HG02759 (cell line): ENCODE measurements around the gene MRPL16.
"Not testable (repeated sequence)": the region's sequence is repeated elsewhere in the genome, so short reads cannot be mapped to it uniquely, and the experiment has no call there.

ENCODE experiments used
- ATAC-seq: cut with Tn5 transposase; IDR thresholded peaks from one replicate; pipeline ENCODE4 v1.9.1; 2021; ENCODE audit warnings: mild to moderate bottlenecking, moderate library complexity; ENCODE audit not compliant: unreplicated experiment

Gene MRPL16

GRCh38 chr11:59813364-59813763 is 2.8 kb upstream of the MRPL16 start:
- no peak for ATAC-seq

DNA sequence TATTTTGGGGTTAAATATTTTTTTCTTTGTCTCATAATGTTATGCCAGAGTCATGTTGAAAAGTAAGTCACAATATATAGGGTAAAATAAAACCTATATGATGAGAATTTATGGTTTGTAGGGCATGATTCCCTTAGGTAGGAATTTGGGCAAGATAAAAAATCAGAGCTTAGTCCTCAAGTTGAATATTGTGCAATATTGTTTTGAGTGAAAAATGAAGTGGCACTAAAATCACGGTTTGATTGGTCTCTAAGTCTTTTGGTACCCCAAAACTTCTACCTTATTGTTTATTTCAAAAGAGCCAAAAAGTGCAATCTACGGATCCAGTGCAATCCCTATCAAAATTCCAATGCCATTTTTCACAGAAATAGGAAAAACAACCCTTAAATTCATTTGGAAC is 1.6 kb upstream of the MRPL16 start:
- no peak for ATAC-seq

DNA sequence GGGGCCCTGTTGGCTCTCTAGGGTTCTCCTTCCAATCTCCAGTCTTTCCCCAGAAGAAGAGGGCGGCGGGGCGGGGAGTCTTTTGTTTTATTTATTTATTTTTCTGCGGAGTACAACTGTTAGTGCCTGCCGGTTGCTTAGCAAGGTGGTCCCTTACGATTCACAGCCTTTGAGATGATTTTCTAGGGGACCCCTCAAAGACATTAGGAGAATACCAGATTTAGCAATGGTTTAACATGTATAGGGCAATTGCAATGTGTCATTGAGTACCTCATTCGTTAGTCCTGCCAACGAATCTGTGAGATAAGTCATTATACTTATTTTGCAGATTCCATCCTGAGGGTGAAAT is 307 bp upstream of the MRPL16 start:
- peak; percentile 5 for ATAC-seq

DNA sequence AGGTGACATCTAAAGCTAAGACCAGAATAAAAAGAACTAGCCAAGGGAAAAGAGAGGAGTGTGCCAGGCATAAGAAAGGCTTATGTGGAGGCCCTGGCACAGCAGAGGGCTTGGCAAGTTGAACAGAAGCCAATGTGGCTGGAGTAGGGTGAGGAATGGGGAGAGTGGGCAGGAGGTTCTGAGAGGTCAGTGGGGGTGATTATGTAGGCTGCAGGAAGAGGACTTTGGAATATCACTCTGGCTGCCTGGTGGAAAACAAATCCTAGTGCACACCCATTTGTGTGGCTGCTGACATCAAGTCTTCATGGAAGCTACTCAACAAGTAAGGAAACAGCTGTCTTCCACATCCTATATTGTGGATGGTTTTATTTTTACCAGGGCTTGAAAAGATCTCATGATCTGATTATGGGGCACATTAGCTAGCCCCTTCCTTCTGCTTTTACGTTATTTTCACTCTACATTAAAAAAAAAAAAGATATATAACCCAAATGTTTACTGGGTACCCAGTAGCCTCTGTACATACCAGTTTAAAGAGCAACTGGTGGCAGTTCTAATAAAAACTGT is 3.4 kb downstream of the MRPL16 start:
- no peak for ATAC-seq

- no peak for ATAC-seq
These were observed 6.5 kb downstream of the MRPL16 start for GRCh38 chr11:59804061-59804460.

GRCh38 chr11:59802639-59803176 is 7.9 kb downstream of the MRPL16 start:
- ATAC-seq, result peak; percentile 71

GRCh38 chr11:59801981-59802638 is 8.5 kb downstream of the MRPL16 start:
- ATAC-seq, result peak; percentile 19

GRCh38 chr11:59801160-59801706 is 9.3 kb downstream of the MRPL16 start:
- no peak for ATAC-seq

DNA sequence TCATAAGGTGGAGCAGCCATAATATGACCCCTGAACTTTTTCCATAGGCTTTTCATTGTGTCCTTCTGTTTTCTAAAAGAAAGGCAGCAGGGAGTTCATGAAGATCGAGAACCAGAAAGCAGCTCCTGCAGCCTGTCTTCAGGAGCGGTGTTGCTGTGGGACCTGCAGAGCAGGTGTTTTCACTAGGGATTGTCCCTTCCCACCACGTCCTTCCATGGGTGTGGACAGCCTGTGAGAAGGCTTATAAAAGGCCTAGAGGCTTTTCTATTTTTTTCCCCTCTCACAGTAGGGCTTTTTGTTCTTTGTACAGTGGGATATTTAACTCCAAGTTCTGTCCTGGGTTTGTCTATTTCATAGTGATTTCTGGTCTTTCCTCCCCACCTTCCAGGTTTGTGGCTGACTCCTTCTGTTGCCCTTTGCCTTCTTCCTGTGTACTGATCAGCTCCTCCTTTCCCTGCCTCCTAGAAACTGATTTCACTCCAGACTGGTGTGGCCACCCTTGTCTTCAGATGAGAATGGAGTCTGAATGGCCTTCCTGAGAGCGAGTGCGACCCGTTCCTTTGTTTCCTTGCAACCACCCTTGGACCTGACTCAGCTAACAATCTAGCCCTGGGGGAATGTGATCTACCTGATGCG is 10.1 kb downstream of the MRPL16 start:
- no peak for ATAC-seq

DNA sequence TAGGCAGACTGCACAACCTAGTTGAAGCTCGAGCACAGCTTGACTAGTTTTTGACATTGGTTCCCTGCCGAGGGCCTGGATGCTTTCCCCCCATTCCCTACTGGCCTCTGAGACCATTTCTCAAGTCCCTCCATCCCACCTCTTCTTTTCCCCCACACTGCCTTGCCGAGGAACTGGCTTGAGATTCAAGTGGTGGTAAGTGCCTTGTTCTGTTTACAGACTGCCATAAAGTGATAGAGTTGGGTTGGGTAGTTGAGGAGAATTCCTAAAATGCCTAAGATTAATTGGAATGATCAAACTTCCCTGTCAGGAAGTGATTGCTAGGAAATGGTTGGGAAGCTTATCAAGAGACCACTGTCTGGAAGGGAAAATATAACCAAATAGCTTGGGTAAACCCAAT is 16.2 kb downstream of the MRPL16 start:
- no peak for ATAC-seq

GRCh38 chr11:59792507-59792906 is 18.1 kb downstream of the MRPL16 start:
- ATAC-seq, result no peak

- ATAC-seq, result no peak
These were observed 18.9 kb downstream of the MRPL16 start for GRCh38 chr11:59791639-59792038.

GRCh38 chr11:59787816-59788215 is 22.8 kb downstream of the MRPL16 start:
- ATAC-seq, result no peak

DNA sequence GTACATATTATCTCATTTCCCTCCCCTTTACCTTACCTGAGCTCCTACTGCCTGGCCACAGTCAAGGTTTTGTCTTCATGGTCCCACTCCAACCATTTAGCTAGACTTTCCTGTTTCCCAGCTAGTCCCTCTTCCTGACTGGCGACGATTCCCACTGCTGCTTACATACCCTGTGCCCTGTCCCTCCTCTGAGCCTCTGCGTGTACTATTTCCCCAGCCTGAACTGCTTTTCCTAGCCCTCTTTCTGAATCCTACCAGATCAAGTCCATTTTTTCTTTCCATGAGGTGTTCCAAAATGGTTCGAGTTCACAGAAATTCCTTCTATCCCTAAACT is 23.4 kb downstream of the MRPL16 start:
- no peak for ATAC-seq

DNA sequence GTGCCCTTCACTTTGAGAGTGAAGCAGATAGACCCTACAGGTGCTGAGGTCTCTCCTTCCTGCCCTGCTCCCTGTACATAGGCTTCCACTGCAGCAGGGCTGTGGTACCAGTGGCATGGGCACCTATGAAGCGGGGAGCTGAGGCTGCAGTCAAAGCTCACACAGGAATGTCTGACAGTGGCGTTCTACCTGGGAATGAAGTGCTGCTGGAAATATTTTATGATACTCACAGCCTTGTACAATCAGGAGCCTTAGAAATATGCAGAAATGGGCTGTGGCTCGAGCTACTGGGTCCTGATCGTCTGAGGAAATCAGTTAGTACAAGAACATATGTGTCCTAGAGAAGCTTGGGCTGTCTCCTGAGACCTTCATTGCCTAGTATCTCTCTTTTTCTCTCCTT is 24.8 kb downstream of the MRPL16 start:
- ATAC-seq, result no peak

DNA sequence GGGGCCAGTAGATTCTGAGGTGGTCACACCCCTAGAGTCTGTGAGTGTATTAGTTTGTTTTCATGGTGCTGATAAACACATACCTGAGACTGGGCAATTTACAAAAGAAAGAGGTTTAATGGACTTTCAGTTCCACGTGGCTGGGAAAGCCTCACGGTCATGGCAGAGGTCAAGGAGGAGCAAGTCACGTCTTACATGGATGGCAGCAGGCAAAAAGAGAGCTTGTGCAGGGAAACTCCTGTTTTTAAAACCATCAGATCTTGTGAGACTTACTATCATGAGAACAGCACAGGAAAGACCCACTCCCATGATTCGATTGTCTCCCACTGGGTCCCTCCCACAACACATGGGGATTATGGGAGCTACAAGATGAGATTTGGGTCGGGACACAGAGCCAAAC is 26.1 kb downstream of the MRPL16 start:
- ATAC-seq, result not testable (repeated sequence)

DNA sequence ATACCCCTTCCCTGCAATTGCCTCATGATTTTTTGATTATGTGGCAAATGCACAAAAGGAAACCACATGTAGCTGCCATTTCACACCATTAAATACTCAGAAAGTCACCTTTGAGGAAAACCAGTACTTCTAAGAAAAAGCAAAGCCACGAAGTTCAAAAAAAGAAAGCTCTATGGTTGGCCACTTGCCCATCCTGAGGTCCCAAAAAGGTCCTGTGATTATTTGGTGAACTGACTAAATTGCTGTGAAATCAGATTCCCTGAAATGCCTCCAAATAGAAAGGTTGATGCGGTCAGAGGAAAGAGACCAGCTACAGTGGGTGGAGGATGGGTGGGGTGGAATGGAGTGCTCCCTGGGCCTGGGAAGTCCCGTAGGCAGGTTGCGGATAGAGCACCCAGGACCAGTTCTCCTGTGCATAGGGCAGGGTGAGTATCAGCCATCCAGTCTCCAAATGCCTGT is 26.9 kb downstream of the MRPL16 start:
- ATAC-seq, result no peak

GRCh38 chr11:59782080-59782479 is 28.5 kb downstream of the MRPL16 start:
- ATAC-seq, result no peak

GRCh38 chr11:59779487-59779886 is 31.1 kb downstream of the MRPL16 start:
- no peak for ATAC-seq

- ATAC-seq, result no peak
These were observed 32.5 kb downstream of the MRPL16 start for GRCh38 chr11:59778122-59778521.

DNA sequence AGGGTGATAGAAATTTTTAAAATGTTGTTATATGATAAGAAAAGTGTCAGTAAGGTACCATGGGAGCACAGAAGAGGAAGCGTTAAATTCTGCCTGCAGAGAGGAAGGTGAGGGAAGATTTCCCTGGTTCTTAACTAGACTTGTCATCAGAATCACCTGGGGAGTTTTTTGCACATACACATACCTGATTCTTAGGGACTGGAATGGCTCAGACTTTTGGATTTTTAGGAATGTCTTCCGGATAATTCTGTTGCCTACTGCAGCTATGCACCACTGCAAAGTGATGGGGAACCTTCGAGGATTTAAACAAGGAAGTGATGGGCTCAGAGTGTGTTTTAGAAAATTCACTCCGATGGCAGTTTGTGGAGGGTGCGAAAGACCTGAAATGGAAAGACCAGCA is 33.5 kb downstream of the MRPL16 start:
- ATAC-seq, result no peak
